AG04450 (cell line): ENCODE results near the gene PIR. TPM values are rescaled to one million over a fixed set of nuclear protein-coding genes. Genes with fewer than 3 reads are reported as not detected.
A peak's percentile ranks its signal among the peaks of the same experiment; 100 is the strongest.

Experiments
- CTCF ChIA-PET: fragments of 300-600, 350-600 bp; formaldehyde crosslinking; extraction: SDS; loops from one replicate; lab custom pipeline; 2022; ENCODE audit warnings: antibody characterized with exemption, inconsistent platforms; lab: Charles Lee
- POLR2A ChIA-PET: fragments of 350-600 bp; formaldehyde crosslinking; extraction: SDS; loops from one replicate; lab custom pipeline; 2021; ENCODE audit warnings: antibody characterized with exemption, inconsistent platforms; lab: Yijun Ruan, JAX
- DNase-seq: peaks from one replicate; pipeline ENCODE4 v3.0.0-alpha.2; 2011; ENCODE audit warnings: low read depth, low spot score
- H3K27ac ChIP-seq: one replicate; pipeline ENCODE4 v1.5.1; 2012; ENCODE audit warnings: low read depth, low read length, control low read depth
- H3K27me3 ChIP-seq: one replicate; pipeline ENCODE4 v1.6.0; 2012; ENCODE audit warnings: low read length; ENCODE audit not compliant: control insufficient read depth, insufficient read depth
- H3K4me3 ChIP-seq: 2 replicates; pipeline ENCODE4 v1.5.1; 2011; ENCODE audit warnings: mild to moderate bottlenecking, low read depth, low read length, control low read depth
- H3K9me3 ChIP-seq: 2 replicates; pipeline ENCODE4 v1.5.1; 2012; ENCODE audit warnings: low read length; ENCODE audit not compliant: control insufficient read depth, insufficient read depth
- CTCF ChIP-seq: IDR thresholded peaks from 2 replicates; pipeline ENCODE4 v1.5.1; 2011; ENCODE audit warnings: low read depth, low read length, control low read depth, inconsistent platforms
- polyA plus RNA-seq: library from polyadenylated mRNA; depleted of rRNA; stranded (reverse); fragments of >200 nt; gene quantifications from 2 replicates; pipeline ENCODE4 v1.2.3, GENCODE V29; 2011

The PIR gene
- polyA plus RNA-seq, 1 experiment, result 42.5 TPM

- Histone ChIP-seq H3K27me3 (no peaks in the 10 kb centered on the region), H3K27ac (no peak overlapping the region), H3K9me3 (no peaks in the 10 kb centered on the region), H3K4me3 (no peak overlapping the region)
- CTCF ChIA-PET, result no interaction called here
- TF ChIP-seq CTCF, result no peak
- POLR2A ChIA-PET, result no interaction called here
- no peak for DNase-seq
These were observed 74.4 kb downstream of the PIR start for GRCh38 chrX:15418707-15419181.

- peak; percentile 47 for DNase-seq
- no peak for TF ChIP-seq CTCF
- H3K27me3 ChIP-seq, result no peaks in the 10 kb centered on the region
- POLR2A ChIA-PET, result no interaction called here
- CTCF ChIA-PET, result no interaction called here
- H3K27ac ChIP-seq, result no peak overlapping the region
- no peaks in the 10 kb centered on the region for H3K9me3 ChIP-seq
- H3K4me3 ChIP-seq, result no peak overlapping the region
These were observed 75.0 kb downstream of the PIR start for GRCh38 chrX:15418041-15418706.

- DNase-seq, result no peak
- ChIA-PET CTCF (interaction anchor here (0.6 kb wide), 1 partner anchor 86 kb away, joined by 7 read pairs; no protein-coding TSS in a partner anchor), POLR2A (no interaction called here)
These were observed 76.8 kb downstream of the PIR start for GRCh38 chrX:15416133-15416993.

GRCh38 chrX:15413101-15413500 is 80.0 kb downstream of the PIR start:
- ChIA-PET CTCF (no interaction called here), POLR2A (no interaction called here)
- no peaks in the 10 kb centered on the region for H3K27me3 ChIP-seq
- no peak overlapping the region for H3K27ac ChIP-seq
- H3K9me3 ChIP-seq, result no peaks in the 10 kb centered on the region
- TF ChIP-seq CTCF, result no peak
- H3K4me3 ChIP-seq, result no peak overlapping the region
- DNase-seq, result no peak

More at GRCh38 chrX:15416133-15416993, 76.8 kb downstream of the PIR start:
- no peak for TF ChIP-seq CTCF
- Histone ChIP-seq H3K4me3 (no peak overlapping the region), H3K27me3 (no peaks in the 10 kb centered on the region), H3K9me3 (no peaks in the 10 kb centered on the region), H3K27ac (no peak overlapping the region)

- POLR2A ChIA-PET, result no interaction called here
- CTCF ChIA-PET, result no interaction called here
These were observed 82.2 kb downstream of the PIR start for GRCh38 chrX:15410947-15411346.

More at GRCh38 chrX:15410947-15411346, 82.2 kb downstream of the PIR start:
- H3K9me3 ChIP-seq, result no peaks in the 10 kb centered on the region
- DNase-seq, result no peak
- H3K4me3 ChIP-seq, result no peak overlapping the region
- no peaks in the 10 kb centered on the region for H3K27me3 ChIP-seq
- TF ChIP-seq CTCF, result no peak
- H3K27ac ChIP-seq, result no peak overlapping the region
